GM21423 (cell line): Measurements from ENCODE around the gene UGT3A1.
"Not testable (repeated sequence)": the region's sequence is repeated elsewhere in the genome, so short reads cannot be mapped to it uniquely, and the experiment has no call there.

Source experiments
- ATAC-seq: cut with Tn5 transposase; IDR thresholded peaks from one replicate; pipeline ENCODE4 v1.9.1; 2021; ENCODE audit warnings: mild to moderate bottlenecking, moderate library complexity; ENCODE audit not compliant: unreplicated experiment

Gene UGT3A1

GRCh38 chr5:35990941-35991611 is at the start of gene UGT3A1:
TSS of gene UGT3A1 (minus strand) at chr5:35991390. CDS start at chr5:35991240, 150 bp downstream.
- no peak for ATAC-seq

DNA sequence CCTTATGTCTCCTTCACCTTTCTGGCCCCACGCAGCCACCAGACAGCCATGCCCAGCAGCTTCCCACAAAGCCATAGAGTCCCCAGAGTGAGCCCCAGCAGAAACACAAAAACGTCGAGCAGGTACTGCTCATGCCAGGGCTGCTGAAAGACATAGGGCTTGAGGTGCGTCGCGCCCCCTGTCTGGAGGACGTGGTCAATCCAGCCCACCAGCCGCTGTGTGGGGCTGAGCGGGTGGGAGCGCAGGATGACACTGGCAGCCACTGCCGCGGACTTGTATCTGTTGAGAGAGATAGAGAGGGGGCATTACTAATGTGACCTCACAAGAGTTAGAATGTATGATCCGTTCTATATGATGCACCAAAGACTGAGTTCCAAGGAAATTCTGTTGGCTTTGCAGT is 44.5 kb upstream of the UGT3A1 start:
- no peak for ATAC-seq

GRCh38 chr5:36034536-36035134 is 43.4 kb upstream of the UGT3A1 start:
- ATAC-seq = not testable (repeated sequence)

DNA sequence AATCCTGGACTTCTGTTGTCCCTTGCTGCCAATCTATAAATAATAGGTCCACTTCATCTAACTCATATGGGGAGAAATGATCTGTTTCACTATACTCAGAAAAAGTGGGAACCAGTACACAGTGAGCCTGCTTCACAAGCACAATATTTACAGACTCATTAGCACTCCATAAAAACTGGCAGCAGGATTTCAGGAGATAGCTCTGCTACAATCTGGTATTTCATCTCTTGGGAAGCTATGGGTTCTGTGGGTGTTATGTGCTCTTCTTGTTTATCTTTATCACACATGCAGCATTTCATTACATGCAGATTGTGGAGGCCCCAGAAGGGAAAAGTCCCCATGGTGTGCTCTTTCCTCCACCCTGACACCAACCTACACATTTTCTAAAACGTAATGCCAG is 42.3 kb upstream of the UGT3A1 start:
- ATAC-seq = no peak

GRCh38 chr5:36033047-36033446 is 41.9 kb upstream of the UGT3A1 start:
- ATAC-seq = no peak

- no peak for ATAC-seq
These were observed 40.0 kb upstream of the UGT3A1 start for GRCh38 chr5:36031223-36031622.

GRCh38 chr5:36029914-36030313 is 38.7 kb upstream of the UGT3A1 start:
- no peak for ATAC-seq

DNA sequence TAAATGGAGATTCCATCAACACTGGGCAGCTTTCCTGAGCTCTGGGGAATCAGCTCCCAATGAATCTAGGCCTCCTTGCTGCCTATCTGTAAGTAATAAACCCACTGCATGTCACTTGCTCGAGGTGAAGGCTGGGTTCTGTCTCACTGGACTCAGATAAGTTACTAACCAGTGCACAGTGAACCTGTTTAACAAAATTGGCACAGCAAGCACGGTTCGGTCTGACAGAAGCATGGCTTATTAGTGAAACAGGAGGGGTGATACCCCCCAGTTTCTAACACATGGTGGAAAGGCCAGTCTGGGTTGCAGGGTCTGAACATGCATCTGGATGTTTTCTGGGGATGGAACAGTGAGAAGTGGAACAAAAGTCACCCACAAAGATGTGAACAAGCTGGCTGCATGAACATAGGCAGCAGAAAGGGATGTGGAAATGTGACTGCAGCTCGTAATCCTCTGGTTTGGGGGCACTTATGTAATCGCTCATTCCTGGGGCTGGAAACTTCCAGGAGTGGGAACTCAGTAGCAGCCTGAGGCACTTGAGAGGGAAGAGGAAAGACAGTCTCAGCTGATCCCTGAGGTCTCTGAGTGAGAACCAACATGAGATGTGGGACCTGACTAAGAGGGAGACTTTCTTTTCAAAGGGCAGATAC is 37.8 kb upstream of the UGT3A1 start:
- ATAC-seq = no peak

DNA sequence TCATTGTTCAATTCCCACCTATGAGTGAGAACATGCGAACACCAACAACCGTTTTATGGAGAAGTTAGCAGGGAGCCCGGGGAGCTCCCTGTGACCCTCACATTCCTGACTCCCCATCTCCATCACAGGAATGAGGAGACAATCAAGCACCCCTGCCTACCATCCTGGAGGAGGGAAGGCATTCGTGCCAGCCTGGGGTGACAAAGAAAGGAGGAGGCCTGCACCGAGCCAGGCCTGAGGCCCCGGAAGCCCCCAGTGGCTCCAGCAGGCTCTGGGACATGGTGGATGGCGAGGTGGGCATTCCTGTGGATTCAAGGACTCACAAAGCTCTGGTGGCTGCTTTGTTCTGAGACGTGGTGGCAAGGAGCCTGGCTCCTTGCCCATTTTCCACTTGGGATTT is 36.5 kb upstream of the UGT3A1 start:
- ATAC-seq = no peak

- ATAC-seq = no peak
These were observed 35.7 kb upstream of the UGT3A1 start for GRCh38 chr5:36026706-36027465.

DNA sequence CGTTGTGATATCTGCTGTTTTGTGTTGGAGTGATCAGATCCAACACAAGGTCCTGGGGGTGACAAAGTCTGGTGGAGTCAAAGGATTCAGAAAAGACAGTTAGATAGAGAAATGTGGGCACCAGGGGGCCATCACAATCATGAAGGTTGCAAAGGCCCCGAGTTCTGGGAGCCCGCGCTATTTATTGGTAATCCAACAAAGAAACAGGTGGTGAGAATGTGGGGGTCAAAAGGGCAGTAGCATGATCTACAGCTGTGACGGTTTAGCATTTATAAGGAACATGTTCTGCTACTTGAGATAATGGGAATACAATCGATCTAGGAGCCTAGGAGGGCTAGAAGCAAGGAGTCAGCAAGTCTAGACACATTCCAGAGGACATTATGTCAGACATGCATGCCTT is 31.1 kb upstream of the UGT3A1 start:
- ATAC-seq = not testable (repeated sequence)

GRCh38 chr5:36019584-36019983 is 28.4 kb upstream of the UGT3A1 start:
- not testable (repeated sequence) for ATAC-seq

- no peak for ATAC-seq
These were observed 26.4 kb upstream of the UGT3A1 start for GRCh38 chr5:36017622-36018021.

DNA sequence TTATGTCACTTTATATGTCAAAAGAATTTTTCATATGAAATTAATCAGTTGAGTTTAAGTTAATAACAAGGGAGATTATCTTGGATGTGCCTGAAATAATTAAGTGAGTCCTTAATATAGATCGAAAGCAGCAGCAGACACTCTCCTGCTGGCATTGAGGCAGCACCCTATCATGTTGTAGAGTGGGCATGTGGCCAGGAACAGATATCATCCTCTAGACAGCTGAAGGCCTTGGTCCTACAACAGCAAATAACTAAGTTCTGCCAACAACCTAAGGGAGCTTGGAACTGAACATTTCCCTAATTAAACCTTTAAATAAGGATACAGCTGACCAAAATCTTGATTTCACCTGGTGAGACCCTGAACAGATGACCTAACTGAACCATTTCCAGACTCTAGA is 25.8 kb upstream of the UGT3A1 start:
- no peak for ATAC-seq

DNA sequence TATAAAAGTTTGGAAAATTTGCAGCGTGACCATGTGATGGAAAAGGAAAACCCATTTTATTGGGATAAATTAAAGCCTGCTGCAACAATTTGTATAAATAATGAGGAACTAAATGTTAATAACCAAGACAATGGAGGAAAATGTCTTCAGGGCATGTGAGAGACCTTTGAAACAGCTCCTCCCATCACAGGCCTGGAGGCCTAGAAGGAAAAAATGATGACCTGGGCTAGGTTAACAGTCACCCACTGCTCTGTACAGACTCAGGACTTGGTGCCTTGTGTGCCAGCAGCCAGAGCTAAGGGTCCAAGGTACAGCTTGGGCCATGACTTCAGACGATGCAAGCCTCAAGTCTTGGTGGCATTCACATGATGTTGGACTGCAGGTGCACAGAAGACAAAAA is 22.0 kb upstream of the UGT3A1 start:
- ATAC-seq = no peak

- no peak for ATAC-seq
These were observed 18.5 kb upstream of the UGT3A1 start for GRCh38 chr5:36009698-36010097.

DNA sequence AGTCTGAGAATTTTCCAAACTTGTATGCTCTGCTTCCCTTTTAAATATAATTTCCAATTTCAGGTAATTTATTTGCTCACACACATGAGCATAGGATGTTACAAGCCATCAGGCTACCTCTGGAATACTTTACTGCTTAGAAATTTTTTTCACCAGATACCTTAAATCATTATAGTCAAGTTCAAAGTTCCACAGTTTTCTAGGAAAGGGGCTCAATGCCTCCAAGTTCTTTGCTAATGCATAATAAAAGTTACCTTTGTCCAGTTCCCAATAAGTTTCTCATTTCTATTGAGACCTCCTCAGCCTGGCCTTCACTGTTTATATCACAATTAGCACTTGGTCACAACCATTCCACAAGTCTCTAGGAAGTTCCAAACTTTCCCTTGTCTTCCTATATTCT is 16.2 kb upstream of the UGT3A1 start:
- ATAC-seq = no peak

GRCh38 chr5:36006163-36006562 is 15.0 kb upstream of the UGT3A1 start:
- ATAC-seq = no peak

DNA sequence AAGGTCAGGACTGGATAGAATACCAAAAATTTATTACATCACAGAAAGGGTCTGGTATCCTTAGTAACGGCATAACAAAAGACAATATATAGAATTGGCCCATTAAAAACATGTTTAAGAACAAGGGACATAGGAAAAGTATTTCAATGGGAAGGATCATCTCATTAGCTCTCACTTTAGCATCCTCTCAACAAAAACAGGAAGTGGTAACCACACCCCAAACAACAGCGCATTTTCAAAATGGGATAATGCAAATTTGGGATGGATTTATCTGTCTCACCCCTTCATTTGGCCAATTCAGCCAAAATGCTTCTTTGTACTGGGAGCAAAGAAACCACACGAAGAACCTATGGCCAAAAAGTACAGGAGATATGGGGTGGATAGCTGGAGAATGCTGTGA is 9.8 kb upstream of the UGT3A1 start:
- no peak for ATAC-seq

GRCh38 chr5:35999547-35999946 is 8.4 kb upstream of the UGT3A1 start:
- ATAC-seq = no peak

DNA sequence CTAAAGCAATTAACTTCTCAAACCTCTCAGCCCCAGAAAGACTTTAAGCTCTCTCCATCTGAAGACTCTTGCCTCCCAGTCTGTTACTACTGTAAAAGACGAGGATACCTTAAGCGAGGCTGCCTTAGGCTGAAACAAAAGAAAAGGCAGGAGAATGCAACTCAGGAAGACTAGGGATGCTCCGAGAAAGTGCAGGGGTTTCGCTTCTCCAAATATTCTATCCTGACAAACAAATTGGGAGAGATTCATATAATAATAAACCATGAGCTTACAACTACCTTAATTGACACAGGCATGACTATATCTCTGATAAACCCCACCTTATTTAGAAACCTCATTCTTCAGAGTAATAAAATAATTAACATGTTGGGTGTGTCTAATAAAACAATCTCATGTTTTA is 4.9 kb upstream of the UGT3A1 start:
- ATAC-seq = no peak

DNA sequence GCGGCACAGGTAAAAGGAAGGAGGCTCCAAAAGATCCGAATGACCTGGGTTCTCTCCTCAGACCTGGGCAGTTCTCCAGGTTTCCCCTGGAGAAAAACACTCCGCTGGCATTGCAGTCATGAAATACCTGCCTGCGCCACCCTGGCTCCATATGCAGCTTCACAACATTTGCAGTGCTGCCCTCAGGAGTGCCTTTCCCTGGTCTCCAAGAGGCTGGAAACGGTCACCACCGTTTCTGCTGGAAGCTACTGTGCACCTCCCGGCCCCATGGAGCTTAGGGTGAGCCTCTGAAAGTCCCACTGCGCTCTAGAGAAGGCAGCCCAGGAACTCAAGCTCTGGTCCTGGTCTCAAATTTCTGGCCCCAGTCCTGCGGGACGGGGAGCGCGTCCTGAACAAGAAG is 670 bp downstream of the UGT3A1 start:
- no peak for ATAC-seq
